ENCODE results near the gene SLC1A3.
"Not testable (repeated sequence)": the region's sequence is repeated elsewhere in the genome, so short reads cannot be mapped to it uniquely, and the experiment has no call there.

Gene SLC1A3

GRCh38 chr5:36606428-36607113 lies at the start of gene SLC1A3:
SLC1A3 (plus strand) TSS chr5:36606606; CDS start chr5:36608424, 1,818 bp downstream.
- DNase-seq (ENCODE audit: low spot score) = no peak

- DNase-seq (ENCODE audit: low spot score) = no peak
Observed at GRCh38 chr5:36558641-36559040, 47.8 kb upstream of the SLC1A3 start.

- no peak for DNase-seq (ENCODE audit: low spot score)
Observed at GRCh38 chr5:36561601-36562000, 44.8 kb upstream of the SLC1A3 start.

GRCh38 chr5:36569491-36569890 lies 36.9 kb upstream of the SLC1A3 start:
- no peak for DNase-seq (ENCODE audit: low spot score)

- no peak for DNase-seq (ENCODE audit: low spot score)
Observed at GRCh38 chr5:36570301-36571095, 35.9 kb upstream of the SLC1A3 start.

GRCh38 chr5:36571401-36572042 lies 34.9 kb upstream of the SLC1A3 start:
- no peak for DNase-seq (ENCODE audit: low spot score)

GRCh38 chr5:36573438-36573837 lies 33.0 kb upstream of the SLC1A3 start:
- DNase-seq (ENCODE audit: low spot score) = no peak

GRCh38 chr5:36575361-36575781 lies 31.0 kb upstream of the SLC1A3 start:
- DNase-seq (ENCODE audit: low spot score) = no peak

- DNase-seq (ENCODE audit: low spot score) = no peak
Observed at GRCh38 chr5:36576721-36577120, 29.7 kb upstream of the SLC1A3 start.

- not testable (repeated sequence) for DNase-seq (ENCODE audit: low spot score)
Observed at GRCh38 chr5:36579858-36580257, 26.5 kb upstream of the SLC1A3 start.

GRCh38 chr5:36581070-36581469 lies 25.3 kb upstream of the SLC1A3 start:
- DNase-seq (ENCODE audit: low spot score) = no peak

GRCh38 chr5:36584009-36584875 lies 22.2 kb upstream of the SLC1A3 start:
- no peak for DNase-seq (ENCODE audit: low spot score)

- no peak for DNase-seq (ENCODE audit: low spot score)
Observed at GRCh38 chr5:36585701-36586100, 20.7 kb upstream of the SLC1A3 start.

GRCh38 chr5:36587354-36587753 lies 19.1 kb upstream of the SLC1A3 start:
- no peak for DNase-seq (ENCODE audit: low spot score)

- DNase-seq (ENCODE audit: low spot score) = not testable (repeated sequence)
Observed at GRCh38 chr5:36589735-36590134, 16.7 kb upstream of the SLC1A3 start.

- DNase-seq (ENCODE audit: low spot score) = no peak
Observed at GRCh38 chr5:36590513-36591286, 15.7 kb upstream of the SLC1A3 start.

GRCh38 chr5:36593867-36594266 lies 12.5 kb upstream of the SLC1A3 start:
- no peak for DNase-seq (ENCODE audit: low spot score)

GRCh38 chr5:36596247-36596646 lies 10.2 kb upstream of the SLC1A3 start:
- no peak for DNase-seq (ENCODE audit: low spot score)

- DNase-seq (ENCODE audit: low spot score) = no peak
Observed at GRCh38 chr5:36596756-36597155, 9.7 kb upstream of the SLC1A3 start.

GRCh38 chr5:36598045-36598444 lies 8.4 kb upstream of the SLC1A3 start:
- no peak for DNase-seq (ENCODE audit: low spot score)

All from germinal center (tissue), 1 donor.